ENCODE data around the gene IQCH.

IQCH gene

GRCh38 chr15:67303490-67304363 lies 49.1 kb downstream of the IQCH start:
- no peak for DNase-seq

GRCh38 chr15:67304778-67305177 lies 50.2 kb downstream of the IQCH start:
- DNase-seq, result no peak

DNA sequence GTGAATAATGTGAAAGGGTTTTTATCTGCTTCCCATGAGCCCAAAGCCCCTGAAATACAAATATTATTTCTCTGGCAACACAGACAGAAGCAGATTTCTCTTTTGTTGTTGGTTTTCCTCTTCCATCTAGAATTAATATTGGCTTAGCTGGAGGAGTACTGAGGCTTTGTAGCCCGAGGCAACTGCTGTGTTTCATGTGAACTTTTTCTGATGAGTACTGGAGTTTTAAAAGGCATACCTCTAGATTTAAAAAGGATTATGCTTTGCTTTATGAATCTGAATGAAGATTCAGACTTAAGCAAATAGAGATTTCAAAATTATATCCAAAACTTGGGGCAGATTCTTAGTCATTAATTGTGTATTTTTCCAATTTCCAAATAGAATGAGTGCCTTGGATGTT lies 50.9 kb downstream of the IQCH start:
- no peak for DNase-seq

DNA sequence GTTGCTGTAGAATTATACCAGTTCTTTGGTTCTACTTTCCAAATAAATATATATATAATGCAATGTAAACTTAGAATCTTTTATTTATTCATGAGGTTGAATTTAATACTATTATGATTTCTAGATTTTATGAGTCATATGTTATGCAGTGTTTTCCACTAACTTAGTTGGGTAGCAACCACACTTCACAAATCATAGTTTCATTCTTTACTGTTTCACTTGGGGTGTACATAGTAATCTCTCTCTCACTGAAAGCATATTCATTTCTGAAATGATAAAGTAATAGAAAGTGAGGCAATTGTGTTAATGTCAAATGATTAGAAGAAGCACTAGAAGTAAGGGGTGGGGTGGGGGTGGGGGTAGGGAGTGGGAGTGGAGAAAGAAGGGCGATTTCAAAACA lies 52.6 kb downstream of the IQCH start:
- no peak for DNase-seq

GRCh38 chr15:67307889-67308597 lies 53.5 kb downstream of the IQCH start:
- DNase-seq, result no peak

DNA sequence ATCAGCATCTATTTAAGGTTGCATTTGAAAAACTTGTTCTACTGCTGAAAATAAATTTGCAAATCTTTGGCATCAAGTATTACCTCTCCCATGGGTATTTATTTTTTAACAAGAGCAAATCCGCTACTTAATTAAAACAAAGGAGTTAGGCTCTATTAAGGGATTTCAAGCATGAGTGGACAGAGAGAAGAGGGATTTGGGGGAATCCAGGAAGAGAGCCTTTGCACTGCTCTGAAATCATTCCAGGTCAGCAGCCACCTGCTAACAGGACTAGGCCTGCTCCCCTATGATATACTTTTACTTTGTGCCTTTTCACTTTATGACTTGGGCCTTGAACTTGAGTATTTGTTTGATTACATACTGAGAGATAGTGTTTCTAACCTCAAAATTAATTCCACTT lies 57.1 kb downstream of the IQCH start:
- no peak for DNase-seq

DNA sequence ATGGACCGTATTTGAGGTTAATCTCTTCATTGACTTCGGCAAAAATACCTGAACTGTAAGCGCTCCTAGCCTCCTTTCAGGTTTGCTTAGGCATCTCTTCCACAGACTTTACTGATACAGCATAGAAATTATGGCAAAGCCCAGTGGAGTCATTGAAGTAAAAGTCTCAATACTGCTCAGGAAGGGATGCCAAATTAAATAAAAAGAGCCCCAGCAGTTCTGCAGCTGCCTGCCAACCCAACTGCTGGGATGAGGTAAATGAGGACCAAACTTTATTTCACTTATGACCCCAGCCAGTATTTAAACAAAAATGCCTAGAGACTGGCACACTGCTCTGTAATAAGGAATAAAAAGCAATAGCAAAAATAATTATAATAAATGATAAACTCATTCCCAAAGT lies 65.4 kb downstream of the IQCH start:
- DNase-seq, result no peak

- no peak for DNase-seq
These were observed 66.8 kb downstream of the IQCH start for GRCh38 chr15:67321352-67321751.

DNA sequence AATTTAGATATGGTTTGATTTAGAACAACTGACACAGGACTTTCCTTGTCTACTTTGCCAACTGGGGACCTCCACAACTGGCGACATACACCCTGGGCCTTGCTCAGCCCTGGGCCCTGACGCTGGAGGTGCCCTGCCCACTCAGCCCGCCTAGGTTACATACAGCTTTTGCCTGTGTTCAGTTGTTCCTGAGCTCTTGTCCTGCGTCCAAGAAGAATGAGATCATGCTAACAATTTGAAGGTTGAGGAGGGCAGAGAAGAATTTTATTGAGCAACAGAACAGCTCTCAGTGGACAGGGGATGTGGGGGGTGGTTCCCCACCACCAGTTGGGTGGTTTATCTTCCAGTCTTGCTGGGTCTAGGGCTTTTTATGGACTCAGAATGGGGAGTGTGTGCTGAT lies 67.9 kb downstream of the IQCH start:
- DNase-seq, result no peak

DNA sequence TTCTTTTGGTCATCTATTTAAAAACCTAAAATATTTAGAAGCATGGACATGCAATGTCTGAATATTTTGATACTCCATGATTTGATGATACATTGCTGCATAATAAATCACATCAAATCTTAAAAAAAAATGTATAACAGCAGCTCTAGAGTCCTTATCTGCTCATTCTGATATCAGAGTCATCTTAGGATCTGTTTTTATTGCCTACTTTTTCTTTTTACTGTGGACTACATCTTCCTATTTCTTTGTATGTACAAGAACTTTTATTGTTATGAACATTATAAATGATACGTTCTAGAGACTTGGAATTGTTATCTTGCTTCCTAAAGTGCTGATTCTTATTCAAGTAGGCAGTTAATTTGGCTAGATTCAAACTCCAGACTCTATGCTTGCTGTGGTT lies 72.7 kb downstream of the IQCH start:
- DNase-seq, result no peak

DNA sequence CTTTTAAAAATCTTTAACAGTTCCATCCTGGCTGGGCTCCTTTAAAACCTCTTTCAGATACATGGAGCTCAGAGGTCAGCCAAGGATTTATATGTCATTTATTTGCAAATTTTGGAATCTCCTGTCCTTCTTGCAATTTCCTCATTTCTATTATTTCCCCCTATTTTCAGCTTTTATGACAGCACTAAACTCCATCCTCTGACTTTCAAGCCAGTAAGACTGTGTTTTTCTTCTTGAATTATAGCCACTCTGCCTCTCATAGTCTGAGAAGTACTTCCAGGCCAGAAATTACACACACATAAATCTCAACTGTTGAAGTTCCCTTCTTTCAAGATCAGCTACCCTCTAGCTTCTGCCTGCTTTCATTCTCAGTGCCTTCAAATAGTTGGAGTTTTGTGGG lies 73.2 kb downstream of the IQCH start:
- no peak for DNase-seq

GRCh38 chr15:67329984-67330733 lies 75.6 kb downstream of the IQCH start:
- no peak for DNase-seq

- DNase-seq, result no peak
These were observed 77.1 kb downstream of the IQCH start for GRCh38 chr15:67331676-67332075.

- no peak for DNase-seq
These were observed 80.4 kb downstream of the IQCH start for GRCh38 chr15:67335026-67335425.

DNA sequence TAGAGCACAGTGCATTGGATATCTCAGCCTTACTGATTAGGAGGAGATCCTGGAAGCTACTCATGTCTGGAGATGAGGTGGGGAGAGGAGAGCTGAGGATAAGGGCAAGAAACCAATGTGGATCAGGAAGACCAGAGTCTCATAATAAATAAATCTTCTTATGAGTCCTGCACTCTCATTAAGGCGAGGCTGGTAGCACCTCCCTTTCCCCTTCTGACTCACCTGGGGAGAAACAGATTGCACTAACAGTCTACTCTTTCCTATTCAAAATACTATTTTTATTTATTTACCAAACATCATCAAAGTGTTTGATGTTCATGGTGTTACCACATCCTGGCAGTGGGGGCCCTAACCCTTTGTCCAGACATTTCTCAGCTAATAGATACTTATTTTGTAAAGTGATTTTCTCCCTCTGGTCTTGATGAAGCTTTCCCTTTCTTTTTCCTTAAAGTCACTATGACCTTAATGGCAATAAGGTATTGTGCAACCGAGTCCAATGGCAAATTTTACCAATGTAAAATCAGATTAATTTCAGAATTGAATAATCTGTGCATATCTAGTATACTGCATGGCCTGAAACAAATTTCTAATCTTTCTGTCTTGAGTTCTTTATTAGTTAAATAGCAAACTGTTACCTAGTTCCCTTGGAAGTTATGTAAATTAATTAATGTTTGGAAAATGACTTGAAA lies 81.1 kb downstream of the IQCH start:
- DNase-seq, result no peak

DNA sequence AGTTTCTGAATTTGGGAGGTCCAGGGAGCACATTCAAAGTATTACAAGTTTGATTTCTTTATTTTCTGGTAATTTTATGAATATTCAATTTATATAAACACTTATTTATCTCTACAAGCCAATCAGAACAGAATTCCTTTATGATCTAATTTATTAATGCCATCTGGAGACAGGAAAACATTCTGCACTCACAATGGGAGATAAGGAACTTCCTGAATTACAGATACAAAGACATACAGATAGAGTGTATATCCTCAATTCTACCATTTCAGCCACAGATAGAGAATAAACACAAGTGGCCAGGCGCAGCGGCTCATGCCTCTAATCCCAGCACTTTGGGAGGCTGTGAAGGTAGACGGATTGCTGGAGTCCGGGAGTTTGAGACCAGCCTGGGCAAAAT lies 86.0 kb downstream of the IQCH start:
- no peak for DNase-seq

DNA sequence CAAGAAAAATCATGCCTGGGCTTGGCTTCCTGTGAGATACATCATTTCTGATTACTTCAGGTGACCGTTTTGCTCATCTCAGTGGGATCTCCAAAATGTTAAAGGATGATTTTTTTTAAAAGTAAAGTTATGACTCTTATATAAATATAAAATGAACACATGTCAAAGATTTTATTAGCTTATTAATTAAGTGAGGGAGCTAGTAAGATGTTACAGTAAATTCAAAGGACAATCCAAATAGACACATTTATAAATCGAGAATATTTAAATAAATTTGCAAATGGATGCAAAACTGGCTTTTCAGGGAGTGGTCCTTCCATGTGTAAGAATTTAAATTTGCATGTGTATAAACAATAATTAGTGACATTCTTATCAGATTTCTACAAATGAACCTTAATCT lies 87.0 kb downstream of the IQCH start:
- DNase-seq, result no peak

- no peak for DNase-seq
These were observed 88.6 kb downstream of the IQCH start for GRCh38 chr15:67343206-67343605.

DNA sequence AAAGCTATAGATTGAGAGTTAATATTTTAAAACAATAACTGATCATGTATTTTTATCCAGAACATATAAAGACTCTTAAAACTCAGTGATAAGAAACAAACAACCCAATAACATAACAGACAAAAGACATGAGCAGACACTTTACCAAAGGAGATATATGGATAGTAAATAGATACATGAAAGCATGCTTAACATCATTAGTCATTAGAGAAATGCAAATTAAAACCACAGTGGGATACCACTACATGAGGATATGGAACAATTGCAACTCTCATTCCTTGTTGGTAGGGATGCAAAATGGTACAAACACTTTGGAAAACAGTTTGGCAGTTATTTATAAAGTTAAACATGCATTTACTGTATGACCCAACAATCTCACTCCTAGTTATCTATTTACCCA lies 95.0 kb downstream of the IQCH start:
- no peak for DNase-seq

DNA sequence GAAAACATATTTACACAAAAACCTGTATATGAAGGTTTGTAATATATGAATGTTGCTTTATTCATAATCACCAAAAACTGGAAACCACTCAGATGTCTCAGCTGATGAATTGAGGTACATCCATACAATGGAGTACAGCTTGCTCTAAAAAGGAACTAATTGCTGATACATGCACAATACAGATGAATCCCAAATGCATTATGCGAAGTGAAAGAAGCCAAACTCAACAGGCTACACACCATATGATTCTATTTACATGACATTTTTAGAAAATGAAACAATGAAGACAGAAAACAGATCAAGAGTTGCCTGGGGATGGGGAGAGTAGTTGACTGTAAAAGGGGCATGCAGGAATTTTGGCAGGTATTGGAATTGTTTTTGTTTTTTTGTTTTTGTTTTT lies 95.5 kb downstream of the IQCH start:
- DNase-seq, result no peak

DNA sequence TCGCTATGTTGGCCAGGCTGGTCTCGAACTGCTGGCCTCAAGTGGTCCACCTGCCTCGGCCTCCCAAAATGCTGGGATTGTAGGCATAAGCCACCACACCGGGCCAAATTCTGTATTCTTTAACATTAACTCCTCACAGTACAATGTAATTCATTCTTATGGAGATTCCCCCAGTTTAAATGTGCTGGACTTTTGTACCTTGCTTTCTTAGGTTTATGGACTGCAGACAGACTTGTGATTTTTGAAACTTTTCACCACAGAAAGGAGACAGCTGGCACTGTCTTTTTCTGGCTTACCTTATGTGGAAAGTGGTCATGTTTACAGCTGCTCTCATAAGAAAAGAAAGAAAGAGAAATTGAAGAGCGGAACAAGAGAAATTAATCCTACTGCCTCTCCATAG lies 103.8 kb downstream of the IQCH start:
- no peak for DNase-seq

- DNase-seq, result no peak
These were observed 104.2 kb downstream of the IQCH start for GRCh38 chr15:67358812-67359211.

GRCh38 chr15:67359431-67360079 lies 105.0 kb downstream of the IQCH start:
- no peak for DNase-seq

All from stimulated activated CD4-positive, alpha-beta T cell treated with anti-CD3 and anti-CD28 coated beads, Interleukin-1b, Interleukin-23, amount 100 ng/mL, for 48 hours (primary cell).